OCI-LY1 (cell line): ENCODE measurements around the gene RUVBL2.

Experiments
- H2AFZ ChIP-seq: fragments of 200-600 bp; sonication (generic), shearing (Covaris generic); 2 replicates; pipeline ENCODE4 v1.6.0; 2014; ENCODE audit warnings: antibody characterized with exemption, mild to moderate bottlenecking, low read length
- H3F3A ChIP-seq: fragments of 200-600 bp; sonication (generic), shearing (Covaris generic); 2 replicates; pipeline ENCODE4 v1.6.0; 2014; ENCODE audit warnings: mild to moderate bottlenecking, antibody characterized with exemption, low read length, moderate library complexity; ENCODE audit not compliant: insufficient read depth
- H3K27ac ChIP-seq: fragments of 200-600 bp; sonication (generic); 2 replicates; pipeline ENCODE4 v1.5.1; 2014; ENCODE audit warnings: low read length, mixed run types, mild to moderate bottlenecking, low read depth; ENCODE audit not compliant: poor library complexity, severe bottlenecking
- H3K27me3 ChIP-seq: fragments of 200-600 bp; sonication (generic); 2 replicates; pipeline ENCODE4 v1.6.0; 2014; ENCODE audit warnings: antibody characterized with exemption, mild to moderate bottlenecking, low read length, moderate library complexity; ENCODE audit not compliant: insufficient read depth
- H3K36me3 ChIP-seq: fragments of 200-600 bp; sonication (generic); 2 replicates; pipeline ENCODE4 v1.6.1; 2014; ENCODE audit warnings: mild to moderate bottlenecking, antibody characterized with exemption, low read length, moderate library complexity, mixed read lengths; ENCODE audit not compliant: insufficient read depth
- H3K4me1 ChIP-seq: fragments of 200-600 bp; sonication (generic); 2 replicates; pipeline ENCODE4 v1.5.1; 2014; ENCODE audit warnings: mild to moderate bottlenecking, low read length, moderate library complexity; ENCODE audit not compliant: insufficient read depth, severe bottlenecking
- H3K4me2 ChIP-seq: fragments of 200-600 bp; sonication (generic), shearing (Covaris generic); 2 replicates; pipeline ENCODE4 v1.6.1; 2014; ENCODE audit warnings: low read length
- H3K4me3 ChIP-seq: fragments of 200-600 bp; sonication (generic); 2 replicates; pipeline ENCODE4 v1.5.1; 2014; ENCODE audit warnings: low read length, low read depth, mild to moderate bottlenecking, mixed read lengths; ENCODE audit not compliant: poor library complexity, severe bottlenecking
- H3K79me2 ChIP-seq: fragments of 200-600 bp; shearing (Covaris generic); 2 replicates; pipeline ENCODE4 v1.6.1; 2016; ENCODE audit warnings: mixed run types, low read length, mixed read lengths; ENCODE audit not compliant: insufficient read depth
- H3K9ac ChIP-seq: fragments of 200-600 bp; sonication (generic), shearing (Covaris generic); 2 replicates; pipeline ENCODE4 v1.6.1; 2014; ENCODE audit warnings: mild to moderate bottlenecking, low read length, mixed read lengths
- H3K9me2 ChIP-seq: fragments of 200-600 bp; sonication (generic), shearing (Covaris generic); 2 replicates; pipeline ENCODE4 v1.6.1; 2014; ENCODE audit warnings: low read depth, mild to moderate bottlenecking, low read length, mixed read lengths
- H3K9me3 ChIP-seq: fragments of 200-600 bp; shearing (Covaris generic); 2 replicates; pipeline ENCODE4 v1.6.1; 2014; ENCODE audit warnings: low read length, mixed read lengths
- H4K20me1 ChIP-seq: fragments of 200-600 bp; sonication (generic), shearing (Covaris generic); 2 replicates; pipeline ENCODE4 v1.6.0; 2016; ENCODE audit warnings: mild to moderate bottlenecking, low read length; ENCODE audit not compliant: insufficient read depth
- CTCF ChIP-seq: fragments of 200-600 bp; sonication (generic), shearing (Covaris generic); IDR thresholded peaks from 2 replicates; pipeline ENCODE4 v1.5.1; 2017; ENCODE audit warnings: mild to moderate bottlenecking, antibody characterized with exemption, low read length, moderate library complexity, mixed read lengths
- EZH2 ChIP-seq: fragments of 200-600 bp; sonication (generic), shearing (Covaris generic); IDR thresholded peaks from 2 replicates; pipeline ENCODE4 v1.8.0; 2017; ENCODE audit warnings: borderline replicate concordance, mixed run types, mild to moderate bottlenecking, antibody characterized with exemption, low read length, moderate library complexity, mixed read lengths

Gene RUVBL2

DNA sequence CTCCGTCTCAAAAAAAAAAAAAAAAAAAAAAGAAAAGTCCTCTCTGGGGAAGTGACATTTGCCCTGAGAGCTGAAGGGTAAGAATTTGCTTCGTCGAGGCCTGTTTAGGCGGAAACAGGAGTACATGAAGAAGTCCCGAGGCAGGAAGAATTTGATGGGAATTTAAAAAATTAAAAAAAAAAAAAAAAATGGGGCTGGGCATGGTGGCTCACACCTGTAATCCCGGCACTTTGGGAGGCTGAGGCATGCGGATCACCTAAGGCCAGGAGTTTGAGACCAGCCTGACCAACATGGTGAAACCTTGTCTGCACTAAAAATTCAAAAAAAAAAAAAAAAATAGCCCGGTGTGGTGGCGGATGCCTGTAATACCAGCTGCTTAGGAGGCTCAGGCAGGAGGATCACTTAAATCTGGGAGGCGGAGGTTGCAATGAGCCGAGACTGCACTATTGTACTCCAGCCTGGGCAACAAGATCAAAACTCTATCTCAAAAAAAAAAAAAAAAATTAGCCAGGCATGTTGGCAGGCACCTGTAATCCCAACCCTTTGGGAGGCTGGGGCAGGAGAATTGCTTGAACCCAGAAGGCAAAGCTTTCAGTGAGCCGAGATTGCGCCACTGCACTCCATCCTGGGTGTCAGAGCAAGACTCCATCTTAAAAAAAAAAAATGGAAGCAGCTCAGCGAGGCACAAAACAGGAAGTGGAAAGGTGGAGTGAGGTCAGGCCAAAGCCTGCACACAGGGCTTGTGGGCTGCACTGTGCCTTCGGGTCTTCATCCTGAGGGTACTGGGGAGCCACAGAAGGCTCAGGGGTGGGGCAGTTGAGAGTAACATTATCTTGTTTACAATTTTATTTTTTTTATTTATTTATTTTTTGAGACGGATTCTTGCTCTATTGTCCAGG, 34.1 kb upstream of the RUVBL2 start:
- Histone ChIP-seq H3K4me1 (peaks cover 42% of the 10 kb centered on the region), H3K9me2 (no peaks in the 10 kb centered on the region), H3F3A (no peaks in the 10 kb centered on the region), H3K27ac (no peak overlapping the region), H3K36me3 (peaks cover 21% of the 10 kb centered on the region; the same call in 1 of the 2 replicates), H3K79me2 (no peaks in the 10 kb centered on the region), H3K4me3 (no peak overlapping the region), H4K20me1 (no peaks in the 10 kb centered on the region), H3K4me2 (no peak overlapping the region), H3K9ac (no peak overlapping the region), H2AFZ (no peak overlapping the region), H3K9me3 (no peaks in the 10 kb centered on the region), H3K27me3 (no peaks in the 10 kb centered on the region)
- TF ChIP-seq EZH2 (no peak), CTCF (no peak)

- Histone ChIP-seq H3K9me3 (no peaks in the 10 kb centered on the region), H3K36me3 (peaks cover 21% of the 10 kb centered on the region), H3K27me3 (no peaks in the 10 kb centered on the region), H3K4me2 (no peak overlapping the region), H3K4me3 (no peak overlapping the region), H3K4me1 (peaks cover 35% of the 10 kb centered on the region), H3F3A (no peaks in the 10 kb centered on the region), H3K79me2 (0 out of 2 replicates have a peak, but pooled peaks cover 3% of the 10 kb centered on the region), H3K9me2 (no peaks in the 10 kb centered on the region), H2AFZ (no peak overlapping the region), H3K27ac (peak overlapping the region; percentile 87), H4K20me1 (no peaks in the 10 kb centered on the region), H3K9ac (no peak overlapping the region)
- TF ChIP-seq CTCF: no peak
Measured at GRCh38 chr19:48961051-48961649, 32.5 kb upstream of the RUVBL2 start.

GRCh38 chr19:48961673-48962028, 32.0 kb upstream of the RUVBL2 start:
- H3K27me3 ChIP-seq: no peaks in the 10 kb centered on the region
- H3K4me3 ChIP-seq: no peak overlapping the region
- H3K9ac ChIP-seq: peak overlapping the region; percentile 13; the same call in 1 of the 2 replicates
- H3K27ac ChIP-seq: peak overlapping the region; percentile 87
- H3K4me2 ChIP-seq: peak overlapping the region; percentile 94; the same call in 1 of the 2 replicates
- H2AFZ ChIP-seq: no peak overlapping the region
- H3K36me3 ChIP-seq: peaks cover 22% of the 10 kb centered on the region
- H3F3A ChIP-seq: peaks cover 1% of the 10 kb centered on the region; the same call in 1 of the 2 replicates
- peaks cover 38% of the 10 kb centered on the region for H3K4me1 ChIP-seq
- H3K9me2 ChIP-seq: no peaks in the 10 kb centered on the region
- H3K79me2 ChIP-seq: 0 out of 2 replicates have a peak, but pooled peaks cover 4% of the 10 kb centered on the region
- TF ChIP-seq CTCF (no peak), EZH2 (no peak)
- H3K9me3 ChIP-seq: no peaks in the 10 kb centered on the region
- no peaks in the 10 kb centered on the region for H4K20me1 ChIP-seq
